Muscle of leg (tissue), 11 donors: Measurements from ENCODE around the gene SRD5A3. TPM values are rescaled to one million over a fixed set of nuclear protein-coding genes. Genes with fewer than 3 reads are reported as not detected.

Experiments used
- DNase-seq: peaks from one replicate; pipeline ENCODE4 v3.0.0; 2013
- H3K27ac ChIP-seq: one replicate; pipeline ENCODE4 v1.5.1; 2013; ENCODE audit warnings: mild to moderate bottlenecking, low read length, control low read depth
- H3K27me3 ChIP-seq: one replicate; pipeline ENCODE4 v1.6.1; 2013; ENCODE audit warnings: low read length; ENCODE audit not compliant: control insufficient read depth, insufficient read depth
- H3K36me3 ChIP-seq: one replicate; pipeline ENCODE4 v1.6.1; 2013; ENCODE audit warnings: low read length; ENCODE audit not compliant: control insufficient read depth, insufficient read depth
- H3K4me1 ChIP-seq: one replicate; pipeline ENCODE4 v1.6.1; 2013; ENCODE audit warnings: low read length; ENCODE audit not compliant: control insufficient read depth, insufficient read depth
- H3K4me3 ChIP-seq: one replicate; pipeline ENCODE4 v1.5.1; 2013; ENCODE audit warnings: low read length, control low read depth
- H3K9me3 ChIP-seq: replicated peaks from 2 replicates; pipeline ENCODE4 v1.6.1; 2013; ENCODE audit warnings: low read depth, low read length; ENCODE audit not compliant: control insufficient read depth
- WGBS: methylation state at CpG from one replicate; pipeline ENCODE4 v1.1.5; 2013; ENCODE audit warnings: missing lambda C conversion rate; ENCODE audit not compliant: insufficient coverage; 5-methylcytosine and 5-hydroxymethylcytosine counted together
- polyA plus RNA-seq, 8 donors: library from polyadenylated mRNA; unstranded; fragments of 120-200 nt; gene quantifications; one replicate each; pipeline versions ENCODE4 v1.2.1 to v1.2.3, GENCODE V29; 2013; ENCODE audit warnings: inconsistent platforms in 1 of 8, low replicate concordance in 1 of 8; ENCODE audit not compliant: insufficient read length in 8 of 8, insufficient read depth in 1 of 8
- total RNA-seq: library from RNA; stranded (reverse); fragments of 120-200 nt; gene quantifications from one replicate; pipeline ENCODE4 v1.2.4, GENCODE V29; 2013

The SRD5A3 gene
- total and polyA plus RNA-seq, 9 donors = 11.1 to 22.2 (median 13.7) TPM

- Histone ChIP-seq H3K36me3 (peaks cover 12% of the 10 kb centered on the region), H3K4me1 (no peaks in the 10 kb centered on the region), H3K4me3 (no peak overlapping the region), H3K27ac (no peak overlapping the region), H3K27me3 (no peaks in the 10 kb centered on the region), H3K9me3 (no peaks in the 10 kb centered on the region)
- DNase-seq = no peak
- 100% methylated on average over 1 of the region's 2 CpGs for WGBS
Observed at GRCh38 chr4:55369968-55370367, 23.9 kb downstream of the SRD5A3 start.

DNA sequence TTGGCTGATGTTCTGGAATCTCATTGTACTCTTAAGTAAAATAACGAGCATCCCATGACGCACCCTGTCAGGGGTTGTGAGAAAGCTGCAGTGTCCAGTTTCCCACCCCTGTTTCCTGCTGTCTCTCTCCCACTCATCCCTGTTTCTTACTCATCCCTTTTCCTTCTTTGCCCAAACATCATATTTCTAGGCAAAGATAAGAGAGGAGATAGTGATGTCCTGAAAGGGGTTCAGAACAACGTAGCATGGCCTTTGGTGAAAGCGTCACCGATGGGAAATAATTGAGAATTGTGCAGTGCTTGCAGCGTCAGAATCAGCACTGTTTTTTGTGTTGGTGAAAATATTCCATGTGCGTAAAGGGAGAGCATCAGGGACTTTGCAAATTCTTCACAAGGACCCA is 26.2 kb downstream of the SRD5A3 start:
- Histone ChIP-seq H3K27ac (no peak overlapping the region), H3K4me3 (no peak overlapping the region), H3K27me3 (no peaks in the 10 kb centered on the region), H3K4me1 (no peaks in the 10 kb centered on the region), H3K9me3 (no peaks in the 10 kb centered on the region), H3K36me3 (peaks cover 8% of the 10 kb centered on the region)
- no CpG with 5 or more reads among the region's 7 CpGs for WGBS
- DNase-seq = no peak

- no CpG with 5 or more reads among the region's 1 CpG for WGBS
- Histone ChIP-seq H3K27ac (no peak overlapping the region), H3K36me3 (peaks cover 4% of the 10 kb centered on the region), H3K9me3 (no peaks in the 10 kb centered on the region), H3K27me3 (no peaks in the 10 kb centered on the region), H3K4me3 (no peak overlapping the region), H3K4me1 (no peaks in the 10 kb centered on the region)
- no peak for DNase-seq
Observed at GRCh38 chr4:55373461-55373860, 27.4 kb downstream of the SRD5A3 start.

- H3K4me1 ChIP-seq = no peaks in the 10 kb centered on the region
- no peaks in the 10 kb centered on the region for H3K9me3 ChIP-seq
- H3K27me3 ChIP-seq = no peaks in the 10 kb centered on the region
- no peak for DNase-seq
- no peak overlapping the region for H3K27ac ChIP-seq
- WGBS = 94% methylated on average over 2 of the region's 2 CpGs
- H3K36me3 ChIP-seq = no peaks in the 10 kb centered on the region
- no peak overlapping the region for H3K4me3 ChIP-seq
Observed at GRCh38 chr4:55376698-55377097, 30.7 kb downstream of the SRD5A3 start.

DNA sequence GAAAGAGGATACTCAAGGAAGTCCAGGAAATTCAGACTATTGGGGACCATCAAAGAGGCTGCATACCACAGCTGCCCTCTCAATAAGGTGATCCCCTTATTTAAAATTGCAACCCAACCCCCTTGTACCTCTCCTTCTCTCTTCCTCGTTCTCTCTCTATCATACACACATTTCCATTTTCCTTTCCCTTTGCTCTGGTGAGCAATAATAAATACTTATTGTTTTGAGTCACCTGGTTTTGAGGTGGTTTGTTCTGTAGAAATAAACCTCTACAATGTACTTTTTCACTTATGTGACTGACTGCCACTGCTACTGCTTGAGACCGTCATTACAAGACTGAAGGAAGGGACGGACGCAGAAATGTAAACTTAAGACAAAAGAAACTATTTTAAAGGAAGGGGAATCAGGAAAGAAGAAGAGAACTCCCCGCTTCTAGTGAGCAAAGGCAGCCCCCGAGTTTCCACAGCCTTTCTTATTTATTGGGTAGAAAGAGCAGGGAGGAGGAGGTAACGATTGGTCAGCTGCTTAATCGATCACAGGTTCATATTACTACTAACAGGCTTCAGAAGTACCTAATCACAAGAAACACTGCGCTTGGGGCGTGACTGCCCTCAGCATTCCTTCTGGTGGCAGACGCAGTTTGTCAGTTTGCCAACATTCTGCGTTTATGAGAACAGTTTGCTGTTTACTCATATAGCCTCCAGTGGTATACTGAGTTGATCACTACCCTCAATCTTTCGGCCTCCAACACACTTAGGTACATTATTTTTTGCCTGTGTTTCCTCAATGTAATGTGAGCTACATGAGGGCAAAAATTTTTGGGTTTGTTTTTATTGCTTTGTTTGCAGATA is 32.8 kb downstream of the SRD5A3 start:
- Histone ChIP-seq H3K27me3 (no peaks in the 10 kb centered on the region), H3K4me1 (no peaks in the 10 kb centered on the region), H3K9me3 (no peaks in the 10 kb centered on the region), H3K27ac (no peak overlapping the region), H3K4me3 (no peak overlapping the region), H3K36me3 (no peaks in the 10 kb centered on the region)
- DNase-seq = no peak
- WGBS = 51% methylated on average over 3 of the region's 13 CpGs

- Histone ChIP-seq H3K4me3 (no peak overlapping the region), H3K36me3 (no peaks in the 10 kb centered on the region), H3K4me1 (no peaks in the 10 kb centered on the region), H3K27ac (no peak overlapping the region), H3K9me3 (no peaks in the 10 kb centered on the region), H3K27me3 (no peaks in the 10 kb centered on the region)
- DNase-seq = no peak
- no CpG with 5 or more reads among the region's 2 CpGs for WGBS
Observed at GRCh38 chr4:55380576-55380975, 34.5 kb downstream of the SRD5A3 start.

DNA sequence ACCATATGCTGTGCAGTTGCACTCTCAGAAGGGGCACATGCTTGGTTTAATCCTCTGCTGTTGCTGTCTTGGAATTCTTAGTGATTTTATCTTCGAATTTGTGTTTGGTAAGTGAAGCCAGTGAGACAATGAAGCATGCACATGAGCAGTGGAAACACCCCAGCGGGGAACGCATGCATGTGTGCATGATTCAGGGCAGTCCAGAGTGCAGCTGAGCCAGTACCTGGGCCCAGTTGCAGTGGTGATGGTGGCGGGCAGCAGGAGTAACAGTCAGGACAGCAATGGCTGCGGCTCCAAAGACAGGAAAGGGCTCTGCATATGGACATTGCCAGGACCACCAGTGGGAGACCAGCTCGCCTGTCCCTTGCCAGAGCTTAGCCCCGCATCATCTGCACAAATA is 35.5 kb downstream of the SRD5A3 start:
- no peaks in the 10 kb centered on the region for H3K36me3 ChIP-seq
- no peak overlapping the region for H3K4me3 ChIP-seq
- H3K27ac ChIP-seq = no peak overlapping the region
- no peaks in the 10 kb centered on the region for H3K27me3 ChIP-seq
- no peaks in the 10 kb centered on the region for H3K9me3 ChIP-seq
- no peak for DNase-seq
- WGBS = 78% methylated on average over 5 of the region's 7 CpGs
- no peaks in the 10 kb centered on the region for H3K4me1 ChIP-seq

- Histone ChIP-seq H3K36me3 (no peaks in the 10 kb centered on the region), H3K27ac (no peak overlapping the region), H3K27me3 (no peaks in the 10 kb centered on the region), H3K4me3 (no peak overlapping the region), H3K4me1 (no peaks in the 10 kb centered on the region), H3K9me3 (no peaks in the 10 kb centered on the region)
- no peak for DNase-seq
- WGBS = no CpG with 5 or more reads among the region's 3 CpGs
Observed at GRCh38 chr4:55382488-55383003, 36.5 kb downstream of the SRD5A3 start.

- H3K27ac ChIP-seq = no peak overlapping the region
- WGBS = 80% methylated on average over 2 of the region's 3 CpGs
- no peaks in the 10 kb centered on the region for H3K36me3 ChIP-seq
- H3K9me3 ChIP-seq = no peaks in the 10 kb centered on the region
- no peaks in the 10 kb centered on the region for H3K4me1 ChIP-seq
- H3K4me3 ChIP-seq = no peak overlapping the region
- no peak for DNase-seq
- H3K27me3 ChIP-seq = no peaks in the 10 kb centered on the region
Observed at GRCh38 chr4:55385201-55385649, 39.2 kb downstream of the SRD5A3 start.

- H3K27me3 ChIP-seq = no peaks in the 10 kb centered on the region
- no peak for DNase-seq
- H3K4me3 ChIP-seq = no peak overlapping the region
- no peak overlapping the region for H3K27ac ChIP-seq
- no peaks in the 10 kb centered on the region for H3K4me1 ChIP-seq
- H3K9me3 ChIP-seq = no peaks in the 10 kb centered on the region
- H3K36me3 ChIP-seq = no peaks in the 10 kb centered on the region
Observed at GRCh38 chr4:55386073-55386472, 40.0 kb downstream of the SRD5A3 start.
